A549 (cell line): ENCODE data around the gene ZNF322. TPM values are rescaled to one million over a fixed set of nuclear protein-coding genes. Genes with fewer than 3 reads are reported as not detected.

Experiments used
- ATAC-seq, 2 experiments: fragments of 200-7000 bp in 1 of 2; fragments of >200 bp in 1 of 2; cut with Nextera tagmentation in 1 of 2; cut with Tn5 transposase in 1 of 2; 3 replicates each; pipeline versions ENCODE4 v1.8.0 to v1.9.1; 2018 to 2020; ENCODE audit warnings: mild to moderate bottlenecking in 1 of 2, moderate library complexity in 1 of 2
- CTCF ChIA-PET: fragments of 300-600 bp; sonication (Branson Sonifier 250); formaldehyde crosslinking; extraction: SDS; loops from one replicate; lab custom pipeline; 2021; ENCODE audit warnings: antibody characterized with exemption, inconsistent platforms; lab: Yijun Ruan, JAX
- POLR2A ChIA-PET: fragments of 350-600 bp; formaldehyde crosslinking; extraction: SDS; loops from one replicate; lab custom pipeline; 2021; ENCODE audit warnings: antibody characterized with exemption, inconsistent platforms; lab: Yijun Ruan, JAX
- DNase-seq, 2 experiments: peaks; one replicate each; pipeline versions ENCODE4 v3.0.0 to v3.0.0-alpha.2; 2011 to 2016; ENCODE audit warnings: low read depth in 1 of 2, low spot score in 1 of 2
- FAIRE-seq: peaks from 2 replicates; lab custom pipeline; 2011; peaks lifted over from hg19 to GRCh38; lab: Jason Lieb, UNC
- H3K27ac ChIP-seq, 2 experiments: fragments of >200 bp; sonication (Bioruptor Twin); formaldehyde crosslinking; 3 replicates each; pipeline ENCODE4 v1.5.1; 2016 to 2017
- H3K4me1 ChIP-seq: fragments of >200 bp; sonication (Bioruptor Twin); formaldehyde crosslinking; 3 replicates; pipeline ENCODE4 v1.6.1; 2016
- H3K4me2 ChIP-seq: fragments of >200 bp; sonication (Bioruptor Twin); formaldehyde crosslinking; 3 replicates; pipeline ENCODE4 v1.6.1; 2016
- H3K4me3 ChIP-seq: fragments of >200 bp; sonication (Bioruptor Twin); formaldehyde crosslinking; 3 replicates; pipeline ENCODE4 v1.5.1; 2016
- H3K9me3 ChIP-seq: fragments of >200 bp; sonication (Bioruptor Twin); formaldehyde crosslinking; 3 replicates; pipeline ENCODE4 v1.6.1; 2016
- CBX8 ChIP-seq: fragments of 200-600 bp; sonication (generic); IDR thresholded peaks from 2 replicates; pipeline ENCODE4 v1.6.1; 2016
- CHD2 ChIP-seq: fragments of 150-350 bp; IDR thresholded peaks from 2 replicates; pipeline ENCODE4 v1.6.1; 2014; ENCODE audit warnings: low read length; ENCODE audit not compliant: partially characterized antibody
- ELK1 ChIP-seq: fragments of 150-350 bp; IDR thresholded peaks from 2 replicates; pipeline ENCODE4 v1.6.1; 2014; ENCODE audit warnings: low read depth, mild to moderate bottlenecking, low read length
- FOSB ChIP-seq: fragments of 250-450 bp; sonication (Bioruptor Pico); IDR thresholded peaks from 2 replicates; pipeline ENCODE4 v1.5.0; 2020; ENCODE audit warnings: mild to moderate bottlenecking, moderate library complexity
- FOSL2 ChIP-seq, 2 experiments: fragments of 450-650 bp in 1 of 2; fragments of >200 bp in 1 of 2; sonication (Bioruptor Twin) in 1 of 2; formaldehyde crosslinking; IDR thresholded peaks; 2 replicates each; pipeline versions ENCODE4 v1.5.0 to v1.6.1; 2016 to 2020; ENCODE audit warnings: mild to moderate bottlenecking in 1 of 2, moderate library complexity in 1 of 2
- HDAC2 ChIP-seq: fragments of 200-600 bp; sonication (generic); IDR thresholded peaks from 2 replicates; pipeline ENCODE4 v1.6.1; 2016
- HEYL ChIP-seq: fragments of 250-450 bp; sonication (Bioruptor Pico); IDR thresholded peaks from 2 replicates; pipeline ENCODE4 v1.8.0; 2021; ENCODE audit warnings: mild to moderate bottlenecking, moderate library complexity
- HOXA7 ChIP-seq: fragments of 250-450 bp; sonication (Bioruptor Pico); IDR thresholded peaks from 2 replicates; pipeline ENCODE4 v1.5.0; 2020; ENCODE audit warnings: mild to moderate bottlenecking, moderate library complexity
- HOXB13 ChIP-seq: fragments of 250-450 bp; sonication (Bioruptor Pico); IDR thresholded peaks from 2 replicates; pipeline ENCODE4 v1.5.0; 2020; ENCODE audit warnings: low read depth, mild to moderate bottlenecking, moderate library complexity
- HOXB5 ChIP-seq: fragments of 250-450 bp; sonication (Bioruptor Pico); IDR thresholded peaks from 2 replicates; pipeline ENCODE4 v1.5.0; 2020; ENCODE audit warnings: mild to moderate bottlenecking, moderate library complexity
- JUN ChIP-seq, 2 experiments: fragments of >200 bp; sonication (Bioruptor Twin); formaldehyde crosslinking; IDR thresholded peaks; 2 replicates in 1 of 2; 3 replicates in 1 of 2; pipeline ENCODE4 v1.6.1; 2016 to 2017
- JUNB ChIP-seq: fragments of >200 bp; sonication (Bioruptor Twin); formaldehyde crosslinking; IDR thresholded peaks from 2 replicates; pipeline ENCODE4 v1.6.1; 2016
- KDM1A ChIP-seq: fragments of 200-600 bp; sonication (generic); IDR thresholded peaks from 2 replicates; pipeline ENCODE4 v1.6.1; 2016; ENCODE audit warnings: low read depth, mild to moderate bottlenecking
- KDM5A ChIP-seq: fragments of 200-600 bp; sonication (generic); IDR thresholded peaks from 2 replicates; pipeline ENCODE4 v1.6.1; 2016; ENCODE audit warnings: antibody characterized with exemption, mild to moderate bottlenecking
- MAFK ChIP-seq: fragments of 450-650 bp; IDR thresholded peaks from 2 replicates; pipeline ENCODE4 v1.6.1; 2014; ENCODE audit not compliant: partially characterized antibody
- MAX ChIP-seq: IDR thresholded peaks from 2 replicates; pipeline ENCODE4 v1.6.1; 2012
- PBX3 ChIP-seq: IDR thresholded peaks from 2 replicates; pipeline ENCODE4 v1.6.1; 2012
- POLR2AphosphoS2 ChIP-seq: conservative IDR thresholded peaks from 2 replicates; pipeline ENCODE4 v1.6.1; 2012; ENCODE audit warnings: low read length, improper control_type of control experiment, inconsistent platforms
- REST ChIP-seq: fragments of 200-600 bp; sonication (generic); IDR thresholded peaks from 2 replicates; pipeline ENCODE4 v1.6.1; 2016; ENCODE audit warnings: antibody characterized with exemption, mild to moderate bottlenecking, moderate library complexity
- RFX5 ChIP-seq: fragments of 450-650 bp; IDR thresholded peaks from 2 replicates; pipeline ENCODE4 v1.7.1; 2014; ENCODE audit warnings: antibody characterized with exemption, mild to moderate bottlenecking, moderate library complexity
- RNF2 ChIP-seq: fragments of 200-600 bp; sonication (generic); IDR thresholded peaks from 2 replicates; pipeline ENCODE4 v1.6.1; 2016; ENCODE audit warnings: low read depth, mild to moderate bottlenecking, antibody characterized with exemption, moderate library complexity, borderline replicate concordance
- SMC3 ChIP-seq: fragments of >200 bp; sonication (Bioruptor Twin); formaldehyde crosslinking; IDR thresholded peaks from 3 replicates; pipeline ENCODE4 v1.6.1; 2018; ENCODE audit warnings: inconsistent platforms
- TP53 ChIP-seq: fragments of 250-450 bp; sonication (Bioruptor Pico); IDR thresholded peaks from 2 replicates; pipeline ENCODE4 v1.5.0; 2021; ENCODE audit warnings: mild to moderate bottlenecking, moderate library complexity
- USF2 ChIP-seq: fragments of 450-650 bp; IDR thresholded peaks from 2 replicates; pipeline ENCODE4 v1.6.1; 2014; ENCODE audit warnings: antibody characterized with exemption
- WGBS: methylation state at CpG from one replicate; pipeline ENCODE4 v1.1.6; 2017; ENCODE audit errors: missing lambda C conversion rate; 5-methylcytosine and 5-hydroxymethylcytosine counted together
- polyA plus RNA-seq, 4 experiments: library from polyadenylated mRNA; depleted of rRNA in 3 of 4; stranded (reverse); fragments of >200 nt; fragmentation: RNase III in 1 of 4; extraction: RNeasy Plus Mini Kit Qiagen cat#74134 plus additional on column Dnase treatment in 1 of 4; gene quantifications; 2 replicates in 3 of 4; 3 replicates in 1 of 4; pipeline ENCODE4 v1.2.3, GENCODE V29; 2011 to 2017

ZNF322 gene
- polyA plus RNA-seq, 2 of the 4 experiments (the other 2 are of a cell fraction) = 6.0 to 14.5 TPM

- no peaks in the 10 kb centered on the region for H3K4me1 ChIP-seq
- no peak overlapping the region for H3K4me3 ChIP-seq
- TF ChIP-seq JUNB (no peak), HOXA7 (CRISPR knock-in tag) (no peak)
- TF ChIP-seq, all 56 proteins: peak for 0
- no peak overlapping the region for H3K27ac ChIP-seq
- no peak overlapping the region for H3K4me2 ChIP-seq
- ChIA-PET POLR2A (no interaction called here), CTCF (no interaction called here)
- H3K9me3 ChIP-seq = peaks cover 7% of the 10 kb centered on the region; the same call in 2 of the 3 replicates
- FAIRE-seq (no peak), ATAC-seq (no peak), DNase-seq (no peak)
- 86% methylated on average over 1 of the region's 1 CpG for WGBS
Observed at GRCh38 chr6:26624557-26624956, 35.0 kb downstream of the ZNF322 start.

GRCh38 chr6:26623339-26623859, 36.1 kb downstream of the ZNF322 start:
- no peak for FAIRE-seq
- no peak overlapping the region for H3K27ac ChIP-seq
- H3K9me3 ChIP-seq = peaks cover 6% of the 10 kb centered on the region; the same call in 2 of the 3 replicates
- POLR2A ChIA-PET = no interaction called here
- H3K4me2 ChIP-seq = no peak overlapping the region
- no peaks in the 10 kb centered on the region for H3K4me1 ChIP-seq
- no peak for TF ChIP-seq JUN (IDR thresholded peaks at IDR 0.05)
- TF ChIP-seq FOSL2 (IDR thresholded peaks at IDR 0.05) = no peak
- TF ChIP-seq FOSL2 (CRISPR knock-in tag; IDR thresholded peaks at IDR 0.05) = no peak
- TF ChIP-seq POLR2AphosphoS2 = no peak
- TF ChIP-seq PBX3 = no peak
- no peak for TF ChIP-seq KDM1A
- no peak for TF ChIP-seq MAFK
- TF ChIP-seq RFX5 = no peak
- no peak for TF ChIP-seq FOSB (CRISPR knock-in tag)
- TF ChIP-seq, all 56 proteins: peak for 0
- DNase-seq = no peak
- no peak overlapping the region for H3K4me3 ChIP-seq
- WGBS = 9% methylated on average over 1 of the region's 1 CpG
- no peak for ATAC-seq
- CTCF ChIA-PET = interaction anchor here (1.1 kb wide), 1 partner anchor 455 kb away, joined by 3 read pairs; no protein-coding TSS in a partner anchor

GRCh38 chr6:26613689-26614683, 45.6 kb downstream of the ZNF322 start:
- no peak for FAIRE-seq
- DNase-seq = no peak
- no peak overlapping the region for H3K4me2 ChIP-seq
- H3K27ac ChIP-seq = no peak overlapping the region
- CTCF ChIA-PET = no interaction called here
- POLR2A ChIA-PET = no interaction called here
- peaks cover 9% of the 10 kb centered on the region; the same call in 1 of the 3 replicates for H3K9me3 ChIP-seq
- no peak overlapping the region for H3K4me3 ChIP-seq
- no peak for ATAC-seq
- no peaks in the 10 kb centered on the region for H3K4me1 ChIP-seq
- 66% methylated on average over 64 of the region's 68 CpGs for WGBS
- no peak for TF ChIP-seq PBX3
- TF ChIP-seq KDM5A = no peak
- TF ChIP-seq POLR2AphosphoS2 = no peak
- no peak for TF ChIP-seq REST
- no peak for TF ChIP-seq RFX5
- TF ChIP-seq HOXB13 = no peak
- TF ChIP-seq CHD2 = no peak
- TF ChIP-seq HEYL (CRISPR knock-in tag) = no peak
- no peak for TF ChIP-seq TP53 (CRISPR knock-in tag)
- TF ChIP-seq SMC3 = no peak
- no peak for TF ChIP-seq CBX8
- TF ChIP-seq RNF2 = no peak
- no peak for TF ChIP-seq ELK1
- no peak for TF ChIP-seq USF2
- TF ChIP-seq HDAC2 = no peak
- TF ChIP-seq HOXB5 = no peak
- TF ChIP-seq MAX = no peak
